GM18520 (cell line): Measurements from ENCODE around the gene ARHGAP4.

Source experiments
- ATAC-seq: cut with Tn5 transposase; IDR thresholded peaks from one replicate; pipeline ENCODE4 v1.9.1; 2021; ENCODE audit not compliant: unreplicated experiment

ARHGAP4 gene

DNA sequence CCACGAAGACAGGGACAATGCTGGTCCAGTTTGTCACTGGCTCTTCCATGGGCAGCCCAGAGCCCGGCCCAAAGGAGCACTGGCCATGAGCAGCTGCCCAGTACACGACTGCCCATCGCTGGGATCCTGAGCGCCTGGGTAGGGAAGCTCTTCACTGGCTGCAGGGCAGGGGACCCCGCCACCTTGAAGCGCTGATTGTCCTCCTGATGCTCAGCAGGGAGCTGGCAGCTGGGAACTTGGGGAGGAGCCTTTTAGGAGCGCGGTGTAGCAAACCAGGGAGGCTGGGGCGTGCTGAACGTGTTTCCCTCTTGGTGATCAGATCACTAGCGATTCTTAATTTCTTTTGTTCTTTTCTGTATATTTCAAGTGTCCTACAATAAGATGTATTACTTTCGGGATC is 41.9 kb downstream of the ARHGAP4 start:
- no peak for ATAC-seq

DNA sequence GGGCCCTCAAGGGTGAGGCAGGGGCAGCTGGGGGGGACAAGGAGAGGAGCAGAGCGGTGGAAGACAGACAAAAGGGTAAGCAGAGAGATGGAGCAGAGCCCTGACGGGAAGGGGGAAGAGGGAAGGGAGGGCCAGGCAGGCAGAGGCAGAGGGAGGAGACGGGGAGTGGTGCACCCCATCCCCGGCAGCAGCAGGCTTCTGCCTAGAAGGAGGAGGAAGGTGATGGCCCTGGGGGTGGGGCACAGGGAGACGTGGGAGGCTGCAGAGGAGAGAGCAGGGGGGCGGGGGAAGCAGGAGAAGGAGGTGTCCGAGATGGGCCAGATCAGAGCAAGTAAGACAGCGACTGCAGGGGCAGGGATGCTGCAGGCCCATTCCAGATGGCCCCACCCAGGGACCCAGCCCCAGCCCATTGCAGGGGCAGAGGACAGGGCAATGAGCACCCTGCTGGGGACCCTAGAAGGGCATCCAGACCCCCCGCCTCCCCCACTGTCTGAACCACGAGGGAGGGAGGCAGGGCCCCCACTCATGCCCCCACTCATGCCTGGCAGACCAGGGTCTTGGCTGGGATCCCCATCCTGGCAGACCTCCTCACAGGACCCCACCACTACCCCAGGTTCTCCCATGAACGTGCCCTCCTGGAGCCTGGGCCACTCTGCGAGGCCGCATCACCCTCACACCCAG is 42.8 kb downstream of the ARHGAP4 start:
- no peak for ATAC-seq

DNA sequence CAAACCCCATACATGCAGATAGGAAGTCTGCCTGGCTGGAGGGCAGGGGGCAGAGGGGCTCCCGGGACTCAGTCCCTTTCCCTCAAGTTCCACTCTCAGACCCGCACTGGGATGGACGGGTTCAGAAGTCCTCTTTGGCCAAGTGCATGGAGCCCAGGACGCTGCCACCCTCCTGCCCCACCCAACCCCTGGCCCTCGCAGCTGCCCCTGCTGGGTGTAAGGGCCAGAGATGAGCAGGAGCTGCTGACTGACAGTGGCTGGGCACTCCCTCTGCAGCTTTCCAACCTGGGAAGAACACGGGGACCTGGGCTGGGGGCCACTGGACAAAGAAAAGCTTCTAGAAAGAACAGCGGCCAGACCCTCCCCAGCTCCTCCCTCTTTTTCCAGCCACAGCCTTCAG is 43.5 kb downstream of the ARHGAP4 start:
- ATAC-seq, result no peak

DNA sequence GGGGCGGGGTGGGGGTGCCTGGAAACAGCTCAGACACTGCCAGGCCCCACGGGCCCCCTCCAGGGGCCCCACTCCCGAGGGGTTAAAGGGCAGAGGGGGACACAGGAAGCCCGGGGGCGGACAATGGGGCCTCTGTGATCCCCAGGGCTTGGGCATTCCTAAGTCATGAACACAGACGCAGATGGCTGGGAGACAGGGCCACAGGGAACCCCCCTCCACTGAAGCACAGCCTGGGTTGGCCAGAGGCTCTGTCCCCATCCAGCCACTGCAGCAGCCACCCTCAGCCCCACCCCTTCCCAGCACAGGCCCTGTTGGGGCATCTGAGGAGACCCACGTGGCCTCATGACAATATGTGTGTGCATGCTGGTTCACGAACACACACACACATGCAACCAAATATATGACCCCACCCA is 44.0 kb downstream of the ARHGAP4 start:
- ATAC-seq, result no peak

GRCh38 chrX:153881281-153881680 is 44.8 kb downstream of the ARHGAP4 start:
- ATAC-seq, result no peak

- ATAC-seq, result no peak
Measured at GRCh38 chrX:153880440-153880815, 45.6 kb downstream of the ARHGAP4 start.

DNA sequence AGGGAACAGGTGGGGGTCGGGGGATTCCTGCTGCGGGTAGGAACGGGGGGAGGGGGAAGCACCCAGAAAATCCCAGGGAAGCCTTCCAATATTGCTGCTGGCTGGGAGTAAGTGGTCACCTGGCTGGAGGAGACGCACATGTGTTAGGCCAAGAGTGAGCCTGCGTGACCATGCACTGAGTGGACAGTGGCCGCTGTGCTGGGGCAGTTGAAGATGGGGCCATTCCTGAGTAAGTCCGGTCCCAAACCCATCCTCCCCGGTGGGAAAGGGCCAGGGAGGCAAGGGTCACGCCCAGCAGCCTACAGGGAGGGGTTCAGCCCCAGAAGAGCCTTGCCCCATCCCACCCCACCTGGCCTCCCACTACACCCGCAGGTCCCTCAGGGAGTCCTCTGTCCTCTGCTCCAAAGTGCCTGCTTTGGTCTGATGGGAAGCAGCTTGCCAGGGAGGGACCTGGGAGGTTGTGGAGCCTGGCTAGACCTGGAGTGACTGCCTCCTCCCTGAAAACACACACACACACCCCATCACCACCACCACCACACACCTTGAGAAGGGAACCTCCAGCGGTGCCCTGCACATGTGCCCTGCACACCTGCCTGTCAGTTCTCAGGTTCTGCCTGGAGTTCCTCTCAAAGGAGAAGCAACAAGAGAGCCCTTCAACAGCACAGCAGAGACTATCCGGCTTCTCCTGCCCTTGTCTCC is 46.2 kb downstream of the ARHGAP4 start:
- no peak for ATAC-seq

DNA sequence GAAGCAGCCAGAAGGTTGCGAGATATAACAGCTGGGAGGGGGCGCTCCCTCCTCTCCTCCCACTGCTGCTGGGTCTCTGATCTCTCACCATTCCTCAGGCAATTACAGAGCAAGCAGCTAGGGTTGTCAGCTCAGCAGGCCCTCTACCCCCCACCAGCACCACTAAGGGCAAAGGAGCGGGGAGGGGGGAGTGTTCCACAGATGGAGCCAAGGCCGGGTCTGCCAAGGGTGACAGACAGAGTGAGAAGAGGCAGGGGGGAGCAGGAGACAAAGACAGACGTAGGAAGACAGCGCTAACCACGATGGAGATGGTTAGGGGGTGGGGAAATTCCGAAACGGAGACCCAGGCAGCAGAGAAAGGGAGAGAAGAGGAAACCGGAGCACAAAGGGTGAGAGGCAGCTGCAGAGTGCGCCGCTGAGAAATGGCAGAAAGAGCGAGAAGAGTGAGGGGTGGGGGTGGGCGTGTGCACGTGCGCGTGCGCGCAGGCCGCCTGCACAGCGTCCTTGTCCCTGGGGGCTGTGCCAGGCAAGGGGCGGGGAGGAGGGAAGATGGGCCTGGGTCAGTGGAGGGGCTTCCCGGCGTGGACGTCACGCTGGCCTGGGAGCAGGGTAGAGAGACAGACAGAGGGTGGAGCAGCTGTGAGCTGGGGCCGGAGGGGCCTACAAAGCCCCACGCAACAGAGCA is 47.0 kb downstream of the ARHGAP4 start:
- ATAC-seq, result no peak

DNA sequence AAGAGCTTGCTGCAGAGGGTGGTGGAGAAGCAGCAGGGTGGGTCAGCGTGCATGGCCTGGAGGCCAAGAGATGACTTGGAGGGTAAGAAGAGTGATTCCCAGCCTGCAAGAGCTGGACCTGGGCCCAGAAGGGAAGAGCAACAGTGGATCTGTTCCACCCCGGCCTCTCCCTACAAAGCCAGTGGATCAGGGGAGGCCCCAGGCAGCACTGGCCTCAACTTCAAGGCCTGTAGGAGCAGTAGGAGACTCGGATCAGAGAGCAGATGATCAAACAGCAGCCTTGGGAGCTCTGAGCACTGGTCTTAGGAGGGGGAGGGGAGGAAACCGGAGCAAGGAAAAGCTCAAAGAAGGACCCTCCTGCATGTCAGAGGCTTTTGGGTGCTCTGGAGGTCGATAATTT is 47.7 kb downstream of the ARHGAP4 start:
- no peak for ATAC-seq

- ATAC-seq, result no peak
Measured at GRCh38 chrX:153877571-153878261, 48.3 kb downstream of the ARHGAP4 start.

GRCh38 chrX:153876112-153876491 is 50.0 kb downstream of the ARHGAP4 start:
- no peak for ATAC-seq

DNA sequence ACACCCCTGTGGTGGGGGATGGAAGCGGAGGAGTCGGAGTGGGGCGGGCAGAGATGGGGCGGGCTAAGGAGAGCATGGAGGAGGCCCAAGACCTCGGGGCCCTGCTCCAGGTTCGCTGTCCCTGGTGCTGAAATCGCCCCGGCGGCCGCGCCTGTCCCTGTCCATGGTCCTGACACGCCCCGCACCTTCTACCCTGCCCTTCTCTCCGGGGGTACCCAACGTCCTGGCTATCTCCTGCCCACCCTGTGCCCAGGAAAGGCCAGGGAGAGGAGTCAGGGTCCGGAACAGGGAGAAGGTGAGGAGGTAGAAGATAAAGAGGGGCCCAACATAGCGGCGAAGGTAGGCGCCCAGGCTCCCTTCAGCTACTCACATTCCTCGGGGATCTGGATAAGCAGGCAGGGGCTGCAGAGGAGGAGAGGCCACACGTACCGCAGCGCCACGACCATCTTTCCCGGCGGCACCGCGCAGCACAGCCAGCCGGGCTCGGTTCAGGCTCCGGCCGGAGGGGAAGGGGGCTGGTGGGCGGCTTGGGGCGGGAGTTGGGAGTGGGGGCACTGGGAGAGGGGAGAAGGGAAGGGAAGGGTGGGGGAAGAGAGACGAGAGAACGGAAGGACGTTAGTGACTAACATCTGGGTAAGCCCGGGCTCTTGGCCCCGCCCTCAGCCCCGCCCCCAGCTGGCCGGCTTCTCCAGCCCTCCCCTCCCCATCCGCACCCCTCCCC is 50.5 kb downstream of the ARHGAP4 start:
- ATAC-seq, result no peak

GRCh38 chrX:153874366-153875125 is 51.5 kb downstream of the ARHGAP4 start:
- no peak for ATAC-seq

DNA sequence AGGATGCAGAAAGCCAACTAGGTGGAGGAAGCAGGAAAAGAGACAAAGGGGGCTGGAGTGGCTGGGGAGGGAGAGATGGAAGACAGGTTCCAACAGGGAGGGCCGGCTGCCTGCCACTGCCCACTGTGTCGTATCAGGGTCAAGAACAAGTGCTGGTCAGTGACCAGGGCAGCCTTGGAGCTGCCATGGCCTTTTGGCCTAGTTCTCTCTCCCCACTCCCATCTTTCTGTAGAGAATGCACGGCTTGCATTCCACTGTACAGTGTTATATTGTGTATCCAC is 52.0 kb downstream of the ARHGAP4 start:
- no peak for ATAC-seq

- ATAC-seq, result no peak
Measured at GRCh38 chrX:153873282-153874084, 52.6 kb downstream of the ARHGAP4 start.

GRCh38 chrX:153871946-153872878 is 53.9 kb downstream of the ARHGAP4 start:
- no peak for ATAC-seq

- no peak for ATAC-seq
Measured at GRCh38 chrX:153871451-153871850, 54.6 kb downstream of the ARHGAP4 start.

DNA sequence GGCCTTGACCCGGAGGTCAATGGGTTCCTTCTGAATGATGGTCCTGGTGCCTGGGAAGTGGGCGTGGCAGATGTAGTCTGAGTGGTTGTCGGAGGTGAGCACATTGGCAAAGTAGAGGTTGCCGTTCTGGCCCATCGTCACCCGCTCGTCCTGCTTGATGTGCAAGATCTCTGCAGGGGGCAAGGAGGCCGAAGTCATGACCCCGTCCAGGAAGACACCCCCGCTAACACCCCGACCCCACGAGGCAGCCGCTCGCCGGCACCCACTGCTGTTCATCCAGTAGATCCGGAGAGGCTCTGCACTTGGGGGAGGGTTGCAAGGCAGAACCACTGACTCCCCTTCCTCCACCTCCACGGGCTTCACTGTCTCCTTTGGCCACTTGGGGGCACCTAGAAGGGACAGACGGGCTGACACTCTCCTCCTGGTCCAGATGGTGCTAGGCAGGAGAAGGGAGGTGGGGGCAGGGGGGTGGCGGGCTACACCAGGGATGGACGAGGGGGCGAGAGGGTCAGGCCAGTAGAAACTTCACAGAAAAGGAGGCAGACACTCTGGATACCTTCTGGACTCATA is 55.2 kb downstream of the ARHGAP4 start:
- no peak for ATAC-seq
